HT1080 (cell line): ENCODE measurements around the gene CALML4. TPM values are rescaled to one million over a fixed set of nuclear protein-coding genes. Genes with fewer than 3 reads are reported as not detected.

Experiments
- DNase-seq: peaks from one replicate; pipeline ENCODE4 v3.0.0-alpha.2; 2015; ENCODE audit warnings: low read depth
- total RNA-seq: library from RNA; depleted of rRNA; stranded (reverse); fragments of >200 nt; shearing (Covaris generic); gene quantifications from 2 replicates; pipeline ENCODE4 v1.2.3, GENCODE V29; 2014; rRNA removed

The CALML4 gene
- total RNA-seq, 1 experiment from 2014 or later: 1.6 TPM

DNA sequence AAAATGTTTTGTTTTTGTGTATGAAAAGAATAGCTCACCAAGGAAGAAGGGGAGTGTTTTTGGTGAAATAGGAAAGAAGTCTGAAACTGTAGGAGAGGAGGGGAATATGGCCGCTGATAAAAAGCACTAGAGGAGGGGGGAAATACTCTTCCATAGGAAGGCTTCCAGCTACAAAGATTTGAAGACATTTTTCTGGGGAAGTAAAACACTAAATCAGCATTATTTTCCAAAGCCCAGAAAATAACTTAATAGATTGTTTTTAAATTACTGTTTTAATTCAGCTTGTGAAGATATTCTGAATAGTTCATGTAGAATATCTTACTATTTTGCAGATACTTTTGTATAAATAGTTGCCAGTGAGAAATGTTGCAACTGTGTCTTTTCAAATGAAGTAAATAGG is 54.9 kb downstream of the CALML4 start:
- DNase-seq: no peak

- peak; percentile 48 for DNase-seq
These were observed 56.1 kb downstream of the CALML4 start for GRCh38 chr15:68149059-68149458.

GRCh38 chr15:68148039-68148438 is 57.1 kb downstream of the CALML4 start:
- DNase-seq: no peak

- DNase-seq: no peak
These were observed 59.4 kb downstream of the CALML4 start for GRCh38 chr15:68145706-68146105.

DNA sequence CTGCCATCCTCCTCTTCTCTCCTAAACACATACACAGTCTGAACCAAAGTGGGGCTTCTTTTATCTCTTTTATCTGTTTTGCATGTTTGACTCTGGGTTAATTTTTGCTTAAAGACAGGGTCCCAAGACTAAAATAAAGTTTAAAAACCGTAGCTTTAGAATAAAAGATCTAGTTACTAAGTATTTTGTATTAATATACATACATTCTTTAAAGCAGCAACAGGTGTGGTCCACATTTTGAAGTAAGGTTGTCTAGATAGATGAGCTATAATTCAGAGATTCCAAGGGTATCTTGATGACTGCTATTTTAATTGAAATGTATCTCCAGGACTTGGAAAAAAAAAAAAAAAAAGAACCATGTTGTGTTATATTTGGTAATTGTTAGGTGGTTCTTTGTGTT is 61.3 kb downstream of the CALML4 start:
- DNase-seq: no peak

GRCh38 chr15:68143129-68143528 is 62.0 kb downstream of the CALML4 start:
- no peak for DNase-seq

Other genes with a start within 250 kb of the CALML4 start
- gene PIAS1, start 151.0 kb downstream of the CALML4 start, total RNA-seq: 8.1 and 22.7 TPM in 2 replicates
- 36.2 and 62.8 TPM in 2 replicates for gene CLN6, start 24.4 kb upstream of the CALML4 start, total RNA-seq
- 28.0 and 44.1 TPM in 2 replicates for gene FEM1B, start 72.4 kb upstream of the CALML4 start, total RNA-seq
- 0.77 and 2.1 TPM in 2 replicates for gene ITGA11, start 226.8 kb upstream of the CALML4 start, total RNA-seq